Activated CD8-positive, alpha-beta memory T cell treated with anti-CD3 and anti-CD28 coated beads, Interleukin-2, amount 50 U/mL, for 24 hours (primary cell): ENCODE measurements around the gene EPS8L3.
"Not testable (repeated sequence)": the region's sequence is repeated elsewhere in the genome, so short reads cannot be mapped to it uniquely, and the experiment has no call there.

ENCODE experiments used
- DNase-seq: peaks from one replicate; pipeline ENCODE4 v3.0.0-alpha.2; 2020; ENCODE audit errors: extremely low read depth

EPS8L3 gene

DNA sequence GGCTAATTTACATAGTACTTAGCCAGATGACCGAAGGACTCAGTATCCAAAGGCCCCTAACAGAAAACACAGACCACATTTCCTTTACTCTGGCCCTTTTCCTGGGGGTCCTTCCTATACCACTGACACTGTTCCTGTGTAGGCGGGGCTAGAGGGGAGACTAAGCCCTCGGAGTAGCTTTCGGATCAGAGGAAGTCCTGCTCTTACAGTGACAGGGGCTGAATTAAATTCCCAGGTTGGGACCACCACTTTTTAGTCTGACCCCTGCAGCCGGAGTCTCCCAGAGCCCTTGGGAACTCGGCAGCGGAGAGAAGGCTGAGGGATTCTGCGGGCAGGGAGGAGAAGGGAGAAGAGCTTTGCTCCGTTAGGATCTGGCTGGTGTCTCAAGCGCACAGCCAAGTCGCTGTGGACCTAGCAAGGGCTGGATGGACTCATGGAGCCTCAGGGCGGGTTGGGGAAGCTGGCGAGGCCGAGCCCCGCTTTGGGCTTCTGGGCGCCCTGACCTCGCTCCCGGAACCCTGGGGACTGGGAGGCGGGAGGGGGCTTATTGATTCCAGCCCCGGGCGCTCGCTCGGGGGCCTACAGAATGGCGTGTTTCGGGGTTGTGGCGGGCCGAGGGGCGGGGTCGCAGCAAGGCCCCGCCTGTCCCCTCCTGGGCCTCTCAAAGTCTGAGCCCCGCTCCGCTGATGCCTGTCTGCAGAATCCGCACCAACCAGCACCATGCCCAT, 52.0 kb downstream of the EPS8L3 start, which contains the start of gene GSTM5:
Gene GSTM5 (plus strand): TSS at position 659 of the 728 bp plus-strand sequence. CDS start 62 bp downstream, at position 721.
- DNase-seq, result not testable (repeated sequence)

- DNase-seq, result not testable (repeated sequence)
Measured at GRCh38 chr1:109709822-109710221, 53.9 kb downstream of the EPS8L3 start.

DNA sequence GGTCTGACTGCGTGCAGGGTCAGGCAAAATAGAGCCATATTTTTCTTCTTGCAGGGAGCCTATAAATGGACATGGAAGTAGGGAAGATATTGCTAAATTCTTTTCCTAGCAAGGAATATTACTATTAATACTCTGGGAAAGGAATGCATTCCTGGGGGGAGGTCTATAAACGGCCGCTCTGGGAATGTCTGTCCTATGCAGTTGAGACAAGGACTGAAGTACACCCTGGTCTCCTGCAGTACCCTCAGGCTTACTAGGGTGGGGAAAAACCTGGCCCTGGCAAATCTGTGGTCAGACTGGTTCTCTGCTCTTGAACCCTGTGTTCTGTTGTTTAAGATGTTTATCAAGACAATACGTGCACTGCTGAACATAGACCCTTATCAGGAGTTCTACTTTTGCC, 54.8 kb downstream of the EPS8L3 start:
- DNase-seq, result not testable (repeated sequence)

- no peak for DNase-seq
Measured at GRCh38 chr1:109705411-109705810, 58.3 kb downstream of the EPS8L3 start.

DNA sequence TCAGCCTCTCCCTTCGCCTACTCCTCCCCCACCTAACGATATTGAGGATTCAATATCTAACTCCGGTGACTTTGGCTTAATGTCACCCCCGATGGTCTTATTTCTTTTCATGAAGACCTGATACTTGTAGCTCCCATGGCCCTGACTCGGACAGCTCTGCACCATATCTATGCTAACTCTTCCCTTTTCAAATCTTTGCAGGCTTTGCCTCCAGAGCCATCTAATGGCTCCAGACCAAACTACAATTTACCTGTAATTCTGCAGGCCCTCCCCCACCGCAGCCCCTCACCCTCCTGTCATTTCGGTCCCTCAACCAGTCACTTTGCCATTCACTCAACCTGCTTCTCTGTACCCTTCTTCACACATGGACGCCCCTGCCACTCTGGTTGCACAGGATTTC, 59.5 kb downstream of the EPS8L3 start:
- no peak for DNase-seq

DNA sequence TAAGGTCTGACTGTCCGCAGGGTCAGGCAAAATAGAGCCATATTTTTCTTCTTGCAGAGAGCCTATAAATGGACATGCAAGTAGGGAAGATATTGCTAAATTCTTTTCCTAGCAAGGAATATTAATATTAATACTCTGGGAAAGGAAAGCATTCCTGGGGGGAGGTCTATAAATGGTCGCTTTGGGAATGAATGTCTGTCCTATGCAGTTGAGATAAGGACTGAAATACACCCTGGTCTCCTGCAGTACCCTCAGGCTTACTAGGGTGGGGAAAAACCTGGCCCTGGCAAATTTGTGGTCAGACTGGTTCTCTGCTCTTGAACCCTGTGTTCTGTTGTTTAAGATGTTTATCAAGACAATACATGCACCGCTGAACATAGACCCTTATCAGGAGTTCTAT, 60.8 kb downstream of the EPS8L3 start:
- DNase-seq, result not testable (repeated sequence)
